Astrocyte (in vitro differentiated cells and primary cell): Measurements from ENCODE around the gene SNUPN. TPM values are rescaled to one million over a fixed set of nuclear protein-coding genes. Genes with fewer than 3 reads are reported as not detected.

ENCODE experiments used
- DNase-seq: peaks from one replicate; pipeline ENCODE4 v3.0.0-alpha.2; 2010; ENCODE audit warnings: low read depth
- FAIRE-seq: peaks from 2 replicates; lab custom pipeline; 2011; peaks lifted over from hg19 to GRCh38; lab: Jason Lieb, UNC
- H2AFZ ChIP-seq: 2 replicates; pipeline ENCODE4 v1.6.0; 2012; ENCODE audit warnings: low read depth, low read length, inconsistent platforms
- H3K27ac ChIP-seq: 2 replicates; pipeline ENCODE4 v1.5.1; 2011; ENCODE audit warnings: low read depth, low read length, inconsistent platforms
- H3K27me3 ChIP-seq: 2 replicates; pipeline ENCODE4 v1.6.0; 2011; ENCODE audit warnings: low read length, inconsistent platforms; ENCODE audit not compliant: insufficient read depth
- H3K36me3 ChIP-seq: 2 replicates; pipeline ENCODE4 v1.5.1; 2011; ENCODE audit warnings: low read length, inconsistent platforms; ENCODE audit not compliant: insufficient read depth
- H3K4me1 ChIP-seq: 2 replicates; pipeline ENCODE4 v1.5.1; 2011; ENCODE audit warnings: low read length, inconsistent platforms; ENCODE audit not compliant: insufficient read depth
- H3K4me2 ChIP-seq: 2 replicates; pipeline ENCODE4 v1.6.0; 2012; ENCODE audit warnings: low read length, inconsistent platforms
- H3K4me3 ChIP-seq: 2 replicates; pipeline ENCODE4 v1.5.1; 2011; ENCODE audit warnings: low read depth, mild to moderate bottlenecking, low read length, inconsistent platforms; ENCODE audit not compliant: insufficient read depth
- H3K79me2 ChIP-seq: 2 replicates; pipeline ENCODE4 v1.6.0; 2012; ENCODE audit warnings: mild to moderate bottlenecking, low read length, inconsistent platforms; ENCODE audit not compliant: insufficient read depth
- H3K9ac ChIP-seq: 2 replicates; pipeline ENCODE4 v1.6.0; 2012; ENCODE audit warnings: mild to moderate bottlenecking, low read length, inconsistent platforms
- H3K9me3 ChIP-seq: 2 replicates; pipeline ENCODE4 v1.5.1; 2012; ENCODE audit warnings: low read depth, mild to moderate bottlenecking, low read length, inconsistent platforms; ENCODE audit not compliant: insufficient read depth
- H4K20me1 ChIP-seq: 2 replicates; pipeline ENCODE4 v1.6.0; 2012; ENCODE audit warnings: low read length, inconsistent platforms; ENCODE audit not compliant: insufficient read depth
- H3K27ac Mint-ChIP-seq: one replicate; pipeline ENCODE4 v1.8.0; 2021; ENCODE audit warnings: mild to moderate bottlenecking, mixed read lengths; ENCODE audit not compliant: unreplicated experiment
- H3K27me3 Mint-ChIP-seq: one replicate; pipeline ENCODE4 v1.8.0; 2021; ENCODE audit warnings: low read depth, mixed read lengths; ENCODE audit not compliant: unreplicated experiment
- H3K36me3 Mint-ChIP-seq: one replicate; pipeline ENCODE4 v1.8.0; 2021; ENCODE audit warnings: low read depth, mixed read lengths; ENCODE audit not compliant: unreplicated experiment
- H3K4me1 Mint-ChIP-seq: one replicate; pipeline ENCODE4 v1.8.0; 2021; ENCODE audit warnings: low read depth, mixed read lengths; ENCODE audit not compliant: unreplicated experiment
- H3K4me3 Mint-ChIP-seq: one replicate; pipeline ENCODE4 v1.8.0; 2021; ENCODE audit warnings: mild to moderate bottlenecking, moderate library complexity, mixed read lengths; ENCODE audit not compliant: unreplicated experiment
- H3K9me3 Mint-ChIP-seq: one replicate; pipeline ENCODE4 v1.8.0; 2021; ENCODE audit warnings: mild to moderate bottlenecking, mixed read lengths; ENCODE audit not compliant: unreplicated experiment
- CTCF ChIP-seq: IDR thresholded peaks from 2 replicates; pipeline ENCODE4 v1.5.1; 2011; ENCODE audit warnings: low read depth, mild to moderate bottlenecking, inconsistent platforms, low read length, moderate library complexity; ENCODE audit not compliant: insufficient read depth
- EZH2 ChIP-seq: IDR thresholded peaks from 2 replicates; pipeline ENCODE4 v1.6.1; 2012; ENCODE audit warnings: mild to moderate bottlenecking, low read length, inconsistent platforms; ENCODE audit not compliant: insufficient read depth
- total RNA-seq: library from RNA; stranded (reverse); gene quantifications from 2 replicates; pipeline ENCODE4 v1.2.1, GENCODE V29; 2021

The SNUPN gene
- total RNA-seq, 1 donor from 2014 or later, result 15.9 TPM

- peaks cover 82% of the 10 kb centered on the region for H4K20me1 ChIP-seq
- H2AFZ ChIP-seq, result no peak overlapping the region
- no peak overlapping the region for H3K4me2 ChIP-seq
- DNase-seq (no peak), FAIRE-seq (no peak)
- no peaks in the 10 kb centered on the region for H3K9me3 ChIP-seq
- Mint-ChIP-seq H3K27me3 (no peaks in the 10 kb centered on the region), H3K36me3 (peaks cover 4% of the 10 kb centered on the region), H3K4me1 (peaks cover 18% of the 10 kb centered on the region), H3K4me3 (no peak overlapping the region), H3K27ac (peak overlapping the region; percentile 47), H3K9me3 (peaks cover 2% of the 10 kb centered on the region)
- TF ChIP-seq CTCF (no peak), EZH2 (no peak)
- H3K4me1 ChIP-seq, result peaks cover 6% of the 10 kb centered on the region
- no peak overlapping the region for H3K9ac ChIP-seq
- H3K27ac ChIP-seq, result no peak overlapping the region
- H3K36me3 ChIP-seq, result no peaks in the 10 kb centered on the region
- peaks cover 95% of the 10 kb centered on the region for H3K79me2 ChIP-seq
- H3K4me3 ChIP-seq, result no peak overlapping the region
- no peaks in the 10 kb centered on the region for H3K27me3 ChIP-seq
Observed at GRCh38 chr15:75570126-75570845, 55.2 kb downstream of the SNUPN start.

- Histone ChIP-seq H3K36me3 (no peaks in the 10 kb centered on the region), H2AFZ (no peak overlapping the region), H3K4me3 (no peak overlapping the region), H3K27me3 (no peaks in the 10 kb centered on the region), H3K4me1 (no peaks in the 10 kb centered on the region), H3K9ac (no peak overlapping the region), H3K9me3 (no peaks in the 10 kb centered on the region), H3K27ac (peak overlapping the region; percentile 6), H3K4me2 (no peak overlapping the region), H3K79me2 (peaks cover 85% of the 10 kb centered on the region), H4K20me1 (peaks cover 72% of the 10 kb centered on the region)
- peaks cover 7% of the 10 kb centered on the region for H3K36me3 Mint-ChIP-seq
- peak overlapping the region; percentile 87 for H3K27ac Mint-ChIP-seq
- no peaks in the 10 kb centered on the region for H3K27me3 Mint-ChIP-seq
- H3K4me3 Mint-ChIP-seq, result no peak overlapping the region
- H3K9me3 Mint-ChIP-seq, result no peaks in the 10 kb centered on the region
- TF ChIP-seq EZH2 (no peak), CTCF (no peak)
- FAIRE-seq (peak; percentile 75), DNase-seq (peak; percentile 51)
- peaks cover 15% of the 10 kb centered on the region for H3K4me1 Mint-ChIP-seq
Observed at GRCh38 chr15:75565062-75565970, 60.2 kb downstream of the SNUPN start.
